Fibroblast of skin of right biceps (primary cell): Measurements from ENCODE around the gene KRT37.
"Not testable (repeated sequence)": the region's sequence is repeated elsewhere in the genome, so short reads cannot be mapped to it uniquely, and the experiment has no call there.

ENCODE experiments used
- DNase-seq: peaks from one replicate; pipeline ENCODE4 v3.0.0-alpha.2; 2013

The KRT37 gene

GRCh38 chr17:41434005-41434404, 9.6 kb upstream of the KRT37 start:
- DNase-seq: no peak

GRCh38 chr17:41433586-41433985, 9.2 kb upstream of the KRT37 start:
- DNase-seq: no peak

GRCh38 chr17:41430376-41430775, 6.0 kb upstream of the KRT37 start:
- DNase-seq: not testable (repeated sequence)

GRCh38 chr17:41429667-41430066, 5.3 kb upstream of the KRT37 start:
- DNase-seq: no peak

GRCh38 chr17:41428591-41429291, 4.4 kb upstream of the KRT37 start:
- peak; percentile 27 for DNase-seq

- DNase-seq: not testable (repeated sequence)
These were observed 1.8 kb downstream of the KRT37 start for GRCh38 chr17:41422586-41422985.

GRCh38 chr17:41421617-41422016, 2.8 kb downstream of the KRT37 start:
- no peak for DNase-seq

GRCh38 chr17:41421116-41421515, 3.3 kb downstream of the KRT37 start:
- DNase-seq: peak; percentile 54

GRCh38 chr17:41420134-41420533, 4.3 kb downstream of the KRT37 start:
- peak; percentile 30 for DNase-seq

GRCh38 chr17:41419716-41420115, 4.7 kb downstream of the KRT37 start:
- no peak for DNase-seq

GRCh38 chr17:41418116-41418860, 6.1 kb downstream of the KRT37 start:
- DNase-seq: no peak

- DNase-seq: peak; percentile 29
These were observed 6.8 kb downstream of the KRT37 start for GRCh38 chr17:41417576-41418015.

GRCh38 chr17:41417127-41417526, 7.3 kb downstream of the KRT37 start:
- DNase-seq: no peak

GRCh38 chr17:41416479-41416878, 7.9 kb downstream of the KRT37 start:
- no peak for DNase-seq

- peak; percentile 35 for DNase-seq
These were observed 8.5 kb downstream of the KRT37 start for GRCh38 chr17:41415833-41416335.

GRCh38 chr17:41415411-41415810, 9.0 kb downstream of the KRT37 start:
- no peak for DNase-seq

- no peak for DNase-seq
These were observed 10.4 kb downstream of the KRT37 start for GRCh38 chr17:41413982-41414381.

- DNase-seq: peak; percentile 24
These were observed 10.9 kb downstream of the KRT37 start for GRCh38 chr17:41413353-41413957.

GRCh38 chr17:41411072-41411840, 13.1 kb downstream of the KRT37 start:
- no peak for DNase-seq

GRCh38 chr17:41407226-41407625, 17.2 kb downstream of the KRT37 start:
- no peak for DNase-seq

- peak; percentile 25 for DNase-seq
These were observed 18.2 kb downstream of the KRT37 start for GRCh38 chr17:41406205-41406604.

GRCh38 chr17:41404024-41404671, 20.2 kb downstream of the KRT37 start:
- peak; percentile 98 for DNase-seq
